ENCODE measurements around the gene AUTS2.

DNA sequence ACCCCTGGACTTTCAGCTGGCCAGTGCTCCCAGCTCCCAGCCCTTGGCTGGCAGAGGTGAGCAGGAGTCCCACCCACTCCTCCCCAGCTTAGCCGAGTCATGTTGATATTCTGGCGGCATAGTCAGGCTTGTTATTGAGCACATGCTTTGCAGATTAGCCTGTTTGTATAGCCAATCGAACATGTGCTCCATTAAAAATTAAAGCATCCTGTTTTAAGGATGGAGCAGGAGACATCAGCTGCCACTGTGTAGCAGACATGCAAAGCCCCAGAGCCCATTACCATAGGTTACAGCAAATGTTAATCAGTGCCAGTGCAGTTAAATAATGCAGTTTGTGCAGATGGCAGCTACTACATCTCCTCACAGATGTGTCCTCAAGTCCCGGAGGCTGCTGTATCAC is 959.1 kb downstream of the AUTS2 start:
- TF ChIP-seq EZH2phosphoT487 (IDR thresholded peaks at IDR 0.05; ENCODE audit: unreplicated experiment) = no peak
- TF ChIP-seq, protein P1, sequence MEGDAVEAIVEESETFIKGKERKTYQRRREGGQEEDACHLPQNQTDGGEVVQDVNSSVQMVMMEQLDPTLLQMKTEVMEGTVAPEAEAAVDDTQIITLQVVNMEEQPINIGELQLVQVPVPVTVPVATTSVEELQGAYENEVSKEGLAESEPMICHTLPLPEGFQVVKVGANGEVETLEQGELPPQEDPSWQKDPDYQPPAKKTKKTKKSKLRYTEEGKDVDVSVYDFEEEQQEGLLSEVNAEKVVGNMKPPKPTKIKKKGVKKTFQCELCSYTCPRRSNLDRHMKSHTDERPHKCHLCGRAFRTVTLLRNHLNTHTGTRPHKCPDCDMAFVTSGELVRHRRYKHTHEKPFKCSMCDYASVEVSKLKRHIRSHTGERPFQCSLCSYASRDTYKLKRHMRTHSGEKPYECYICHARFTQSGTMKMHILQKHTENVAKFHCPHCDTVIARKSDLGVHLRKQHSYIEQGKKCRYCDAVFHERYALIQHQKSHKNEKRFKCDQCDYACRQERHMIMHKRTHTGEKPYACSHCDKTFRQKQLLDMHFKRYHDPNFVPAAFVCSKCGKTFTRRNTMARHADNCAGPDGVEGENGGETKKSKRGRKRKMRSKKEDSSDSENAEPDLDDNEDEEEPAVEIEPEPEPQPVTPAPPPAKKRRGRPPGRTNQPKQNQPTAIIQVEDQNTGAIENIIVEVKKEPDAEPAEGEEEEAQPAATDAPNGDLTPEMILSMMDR (conservative IDR thresholded peaks at IDR 0.05; ENCODE audit: low read depth in 2 of 2) = no peak
- TF ChIP-seq, protein P2, sequence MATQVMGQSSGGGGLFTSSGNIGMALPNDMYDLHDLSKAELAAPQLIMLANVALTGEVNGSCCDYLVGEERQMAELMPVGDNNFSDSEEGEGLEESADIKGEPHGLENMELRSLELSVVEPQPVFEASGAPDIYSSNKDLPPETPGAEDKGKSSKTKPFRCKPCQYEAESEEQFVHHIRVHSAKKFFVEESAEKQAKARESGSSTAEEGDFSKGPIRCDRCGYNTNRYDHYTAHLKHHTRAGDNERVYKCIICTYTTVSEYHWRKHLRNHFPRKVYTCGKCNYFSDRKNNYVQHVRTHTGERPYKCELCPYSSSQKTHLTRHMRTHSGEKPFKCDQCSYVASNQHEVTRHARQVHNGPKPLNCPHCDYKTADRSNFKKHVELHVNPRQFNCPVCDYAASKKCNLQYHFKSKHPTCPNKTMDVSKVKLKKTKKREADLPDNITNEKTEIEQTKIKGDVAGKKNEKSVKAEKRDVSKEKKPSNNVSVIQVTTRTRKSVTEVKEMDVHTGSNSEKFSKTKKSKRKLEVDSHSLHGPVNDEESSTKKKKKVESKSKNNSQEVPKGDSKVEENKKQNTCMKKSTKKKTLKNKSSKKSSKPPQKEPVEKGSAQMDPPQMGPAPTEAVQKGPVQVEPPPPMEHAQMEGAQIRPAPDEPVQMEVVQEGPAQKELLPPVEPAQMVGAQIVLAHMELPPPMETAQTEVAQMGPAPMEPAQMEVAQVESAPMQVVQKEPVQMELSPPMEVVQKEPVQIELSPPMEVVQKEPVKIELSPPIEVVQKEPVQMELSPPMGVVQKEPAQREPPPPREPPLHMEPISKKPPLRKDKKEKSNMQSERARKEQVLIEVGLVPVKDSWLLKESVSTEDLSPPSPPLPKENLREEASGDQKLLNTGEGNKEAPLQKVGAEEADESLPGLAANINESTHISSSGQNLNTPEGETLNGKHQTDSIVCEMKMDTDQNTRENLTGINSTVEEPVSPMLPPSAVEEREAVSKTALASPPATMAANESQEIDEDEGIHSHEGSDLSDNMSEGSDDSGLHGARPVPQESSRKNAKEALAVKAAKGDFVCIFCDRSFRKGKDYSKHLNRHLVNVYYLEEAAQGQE (IDR thresholded peaks at IDR 0.05; ENCODE audit: unreplicated experiment) = no peak

Data from GM23338 (cell line).